Right lobe of liver (tissue), 4 donors: ENCODE measurements around the gene CISH.

Source experiments
- POLR2A ChIP-seq: fragments of 450-650 bp; IDR thresholded peaks from one replicate; pipeline ENCODE4 v1.6.1; 2017; ENCODE audit warnings: antibody characterized with exemption, mild to moderate bottlenecking
- TF ChIP-seq, protein P1 (sequence below), 4 donors: fragments of 200-600 bp in 3 of 4; fragments of 450-650 bp in 1 of 4; IDR thresholded peaks; one replicate each; pipeline versions ENCODE4 v1.5.1 to v1.8.0; 2016 to 2022; ENCODE audit warnings: antibody characterized with exemption in 4 of 4, mild to moderate bottlenecking in 2 of 4
- donor health status: DM: no; HTN: no; CAD: no.
- donor health status: DM: no; HTN: no; CAD: no.
- donor health status: DM: no; HTN: yes; CAD: no.

DNA sequence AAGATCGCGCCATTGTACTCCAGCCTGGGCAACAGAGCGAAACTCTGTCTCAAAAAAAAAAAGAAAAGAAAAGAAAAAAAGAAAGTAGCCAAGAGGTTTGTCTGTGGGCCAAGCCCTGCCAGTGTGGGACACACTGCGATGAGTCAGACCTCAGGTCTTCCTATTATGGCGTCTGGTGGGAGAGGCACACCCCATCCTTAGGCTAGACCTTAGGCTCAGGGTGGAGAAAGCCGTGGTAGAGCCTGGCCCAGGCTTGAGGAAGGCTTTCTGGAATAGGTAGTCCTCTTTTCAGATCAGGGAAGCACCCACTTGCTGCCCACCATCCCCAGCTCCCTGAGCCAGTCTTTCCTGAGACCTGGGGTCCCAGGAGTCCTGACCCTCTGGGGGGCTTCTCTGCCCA lies 36.2 kb downstream of the CISH start:
- TF ChIP-seq, protein P1, sequence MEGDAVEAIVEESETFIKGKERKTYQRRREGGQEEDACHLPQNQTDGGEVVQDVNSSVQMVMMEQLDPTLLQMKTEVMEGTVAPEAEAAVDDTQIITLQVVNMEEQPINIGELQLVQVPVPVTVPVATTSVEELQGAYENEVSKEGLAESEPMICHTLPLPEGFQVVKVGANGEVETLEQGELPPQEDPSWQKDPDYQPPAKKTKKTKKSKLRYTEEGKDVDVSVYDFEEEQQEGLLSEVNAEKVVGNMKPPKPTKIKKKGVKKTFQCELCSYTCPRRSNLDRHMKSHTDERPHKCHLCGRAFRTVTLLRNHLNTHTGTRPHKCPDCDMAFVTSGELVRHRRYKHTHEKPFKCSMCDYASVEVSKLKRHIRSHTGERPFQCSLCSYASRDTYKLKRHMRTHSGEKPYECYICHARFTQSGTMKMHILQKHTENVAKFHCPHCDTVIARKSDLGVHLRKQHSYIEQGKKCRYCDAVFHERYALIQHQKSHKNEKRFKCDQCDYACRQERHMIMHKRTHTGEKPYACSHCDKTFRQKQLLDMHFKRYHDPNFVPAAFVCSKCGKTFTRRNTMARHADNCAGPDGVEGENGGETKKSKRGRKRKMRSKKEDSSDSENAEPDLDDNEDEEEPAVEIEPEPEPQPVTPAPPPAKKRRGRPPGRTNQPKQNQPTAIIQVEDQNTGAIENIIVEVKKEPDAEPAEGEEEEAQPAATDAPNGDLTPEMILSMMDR (IDR thresholded peaks at IDR 0.05): no peak
- TF ChIP-seq POLR2A: no peak
